ENCODE measurements around the gene RPL10A.

RPL10A gene

GRCh38 chr6:35448191-35448590 lies 20.0 kb upstream of the RPL10A start:
- DNase-seq (ENCODE audit: low read depth in 2 of 2): no peak

GRCh38 chr6:35449287-35449881 lies 18.8 kb upstream of the RPL10A start:
- DNase-seq (ENCODE audit: low read depth in 2 of 2): no peak

GRCh38 chr6:35451354-35452182 lies 16.6 kb upstream of the RPL10A start:
- no peak for DNase-seq (ENCODE audit: low read depth in 2 of 2)

- peak; percentile 74 to 79 for DNase-seq (ENCODE audit: low read depth in 2 of 2)
Measured at GRCh38 chr6:35452183-35453090, 15.8 kb upstream of the RPL10A start, which contains the start of gene FANCE. TSS of gene FANCE (plus strand) at chr6:35452338. CDS start at chr6:35452546, 208 bp downstream.

- no peak for DNase-seq (ENCODE audit: low read depth in 2 of 2)
Measured at GRCh38 chr6:35453236-35453635, 15.0 kb upstream of the RPL10A start.

- no peak for DNase-seq (ENCODE audit: low read depth in 2 of 2)
Measured at GRCh38 chr6:35454391-35455110, 13.7 kb upstream of the RPL10A start.

- DNase-seq (ENCODE audit: low read depth in 2 of 2): no peak
Measured at GRCh38 chr6:35457907-35458306, 10.3 kb upstream of the RPL10A start.

- no peak for DNase-seq (ENCODE audit: low read depth in 2 of 2)
Measured at GRCh38 chr6:35461270-35461669, 6.9 kb upstream of the RPL10A start.

GRCh38 chr6:35463292-35463691 lies 4.9 kb upstream of the RPL10A start:
- DNase-seq (ENCODE audit: low read depth in 2 of 2): no peak

GRCh38 chr6:35465646-35466045 lies 2.6 kb upstream of the RPL10A start:
- no peak for DNase-seq (ENCODE audit: low read depth in 2 of 2)

- no peak for DNase-seq (ENCODE audit: low read depth in 2 of 2)
Measured at GRCh38 chr6:35468980-35469750, 964 bp downstream of the RPL10A start.

- DNase-seq (ENCODE audit: low read depth in 2 of 2): no peak
Measured at GRCh38 chr6:35469751-35470662, 1.8 kb downstream of the RPL10A start.

- DNase-seq (ENCODE audit: low read depth in 2 of 2): no peak
Measured at GRCh38 chr6:35470663-35471120, 2.5 kb downstream of the RPL10A start.

GRCh38 chr6:35471836-35472345 lies 3.7 kb downstream of the RPL10A start:
- DNase-seq (ENCODE audit: low read depth in 2 of 2): no peak

- DNase-seq (ENCODE audit: low read depth in 2 of 2): no peak
Measured at GRCh38 chr6:35473075-35473849, 5.1 kb downstream of the RPL10A start.

- no peak for DNase-seq (ENCODE audit: low read depth in 2 of 2)
Measured at GRCh38 chr6:35473850-35474130, 5.6 kb downstream of the RPL10A start.

GRCh38 chr6:35474131-35474941 lies 6.1 kb downstream of the RPL10A start:
- no peak for DNase-seq (ENCODE audit: low read depth in 2 of 2)
